Lower lobe of right lung (tissue), 2 donors: Measurements from ENCODE around the gene PARP16. TPM values are rescaled to one million over a fixed set of nuclear protein-coding genes. Genes with fewer than 3 reads are reported as not detected.
A peak's percentile ranks its signal among the peaks of the same experiment; 100 is the strongest.

Experiments used
- ATAC-seq, 2 donors: fragments of 200-7000 bp; cut with Tn5 transposase; one replicate each; pipeline ENCODE4 v1.9.1; 2020 to 2022; ENCODE audit warnings: mild to moderate bottlenecking in 2 of 2, moderate library complexity in 2 of 2
- DNase-seq: peaks from one replicate; pipeline ENCODE4 v3.0.0-alpha.2; 2020
- H3K27ac ChIP-seq: fragments of 200-600 bp; one replicate; pipeline ENCODE4 v1.8.0; 2022
- H3K27me3 ChIP-seq: fragments of 200-600 bp; one replicate; pipeline ENCODE4 v1.8.0; 2022; ENCODE audit warnings: low read depth
- H3K36me3 ChIP-seq: fragments of 200-600 bp; one replicate; pipeline ENCODE4 v1.8.0; 2022; ENCODE audit warnings: mild to moderate bottlenecking
- H3K4me1 ChIP-seq: fragments of 200-600 bp; one replicate; pipeline ENCODE4 v1.8.0; 2022
- H3K4me3 ChIP-seq: fragments of 200-600 bp; one replicate; pipeline ENCODE4 v1.8.0; 2022; ENCODE audit warnings: mild to moderate bottlenecking
- H3K9me3 ChIP-seq: fragments of 200-600 bp; one replicate; pipeline ENCODE4 v1.8.0; 2022
- intact Hi-C: fragments of 100-400 bp; cut with DNase I; formaldehyde crosslinking; loops from one replicate; pipeline ENCODE4 v1.11.0; 2022
- total RNA-seq: library from RNA; stranded (reverse); fragmentation: NEBNext Ultra II Directional; extraction: Animal tissue kit (Norgen Biotek cat#: 25700); gene quantifications from one replicate; pipeline ENCODE4 v1.2.1, GENCODE V29; 2021
- TF ChIP-seq, protein P1 (sequence below): fragments of 200-600 bp; IDR thresholded peaks from one replicate; pipeline ENCODE4 v1.8.0; 2022; ENCODE audit warnings: antibody characterized with exemption, mild to moderate bottlenecking
- donor health status: DM: no; HTN: yes; CAD: no; lungs with severe emphysema.

PARP16 gene
- total RNA-seq, 1 donor from 2014 or later = 8.8 TPM

DNA sequence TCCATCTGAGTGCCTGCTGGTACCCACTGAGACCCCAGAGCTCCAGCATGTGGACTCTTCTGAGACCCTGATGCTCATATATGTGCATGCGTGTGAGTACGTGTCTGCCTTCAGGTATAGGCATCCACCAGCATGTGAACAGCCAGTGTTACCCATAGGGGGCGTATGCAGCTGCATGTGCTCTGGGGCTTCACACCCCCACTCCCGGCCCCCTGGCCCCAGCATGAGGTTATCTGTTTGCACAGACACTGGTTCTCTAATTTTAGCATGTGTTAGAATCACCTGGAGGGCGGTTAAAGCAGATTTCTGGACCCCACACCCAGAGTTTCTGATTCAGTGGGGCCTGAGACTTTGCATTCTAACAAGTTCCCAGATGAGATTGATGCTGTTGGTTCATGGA is 74.6 kb downstream of the PARP16 start:
- H3K9me3 ChIP-seq = no peaks in the 10 kb centered on the region
- DNase-seq = no peak
- H3K27me3 ChIP-seq = no peaks in the 10 kb centered on the region
- H3K36me3 ChIP-seq = no peaks in the 10 kb centered on the region
- H3K4me1 ChIP-seq = peaks cover 3% of the 10 kb centered on the region
- H3K4me3 ChIP-seq = no peak overlapping the region
- H3K27ac ChIP-seq = no peak overlapping the region
- ATAC-seq = peak; percentile 33 to 48
- TF ChIP-seq, protein P1, sequence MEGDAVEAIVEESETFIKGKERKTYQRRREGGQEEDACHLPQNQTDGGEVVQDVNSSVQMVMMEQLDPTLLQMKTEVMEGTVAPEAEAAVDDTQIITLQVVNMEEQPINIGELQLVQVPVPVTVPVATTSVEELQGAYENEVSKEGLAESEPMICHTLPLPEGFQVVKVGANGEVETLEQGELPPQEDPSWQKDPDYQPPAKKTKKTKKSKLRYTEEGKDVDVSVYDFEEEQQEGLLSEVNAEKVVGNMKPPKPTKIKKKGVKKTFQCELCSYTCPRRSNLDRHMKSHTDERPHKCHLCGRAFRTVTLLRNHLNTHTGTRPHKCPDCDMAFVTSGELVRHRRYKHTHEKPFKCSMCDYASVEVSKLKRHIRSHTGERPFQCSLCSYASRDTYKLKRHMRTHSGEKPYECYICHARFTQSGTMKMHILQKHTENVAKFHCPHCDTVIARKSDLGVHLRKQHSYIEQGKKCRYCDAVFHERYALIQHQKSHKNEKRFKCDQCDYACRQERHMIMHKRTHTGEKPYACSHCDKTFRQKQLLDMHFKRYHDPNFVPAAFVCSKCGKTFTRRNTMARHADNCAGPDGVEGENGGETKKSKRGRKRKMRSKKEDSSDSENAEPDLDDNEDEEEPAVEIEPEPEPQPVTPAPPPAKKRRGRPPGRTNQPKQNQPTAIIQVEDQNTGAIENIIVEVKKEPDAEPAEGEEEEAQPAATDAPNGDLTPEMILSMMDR = peak; percentile 38
- intact Hi-C loops = no loop called here

DNA sequence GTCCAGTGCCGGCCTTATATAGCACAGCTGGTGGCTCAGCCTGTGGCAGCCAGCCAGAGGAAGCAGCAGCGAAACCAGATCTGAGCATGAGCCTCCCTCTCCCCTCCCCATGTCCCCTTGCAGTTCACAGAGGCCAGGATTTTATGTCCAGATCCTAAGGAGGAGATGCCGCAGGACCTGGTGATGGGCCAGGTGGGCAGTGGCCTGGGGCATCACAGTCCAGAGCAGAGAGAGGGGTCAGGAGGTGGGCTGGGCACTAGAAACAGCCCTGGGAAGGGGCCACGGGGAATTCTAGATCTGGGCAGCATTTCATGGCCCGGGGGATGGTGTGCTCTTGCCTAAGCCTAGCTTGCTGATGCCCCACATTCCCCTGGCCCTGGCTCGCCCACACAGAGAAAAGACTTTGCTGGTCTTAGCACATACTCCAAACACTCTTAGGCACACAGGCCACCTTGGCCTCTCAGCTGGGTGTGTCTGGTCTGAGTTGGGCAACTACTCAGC is 75.2 kb downstream of the PARP16 start:
- intact Hi-C loops = no loop called here
- peaks cover 3% of the 10 kb centered on the region for H3K4me1 ChIP-seq
- no peaks in the 10 kb centered on the region for H3K9me3 ChIP-seq
- DNase-seq = no peak
- H3K27me3 ChIP-seq = no peaks in the 10 kb centered on the region
- no peak overlapping the region for H3K27ac ChIP-seq
- H3K36me3 ChIP-seq = no peaks in the 10 kb centered on the region
- no peak overlapping the region for H3K4me3 ChIP-seq
- ATAC-seq = peak; percentile 29 to 64
- TF ChIP-seq, protein P1 = no peak

DNA sequence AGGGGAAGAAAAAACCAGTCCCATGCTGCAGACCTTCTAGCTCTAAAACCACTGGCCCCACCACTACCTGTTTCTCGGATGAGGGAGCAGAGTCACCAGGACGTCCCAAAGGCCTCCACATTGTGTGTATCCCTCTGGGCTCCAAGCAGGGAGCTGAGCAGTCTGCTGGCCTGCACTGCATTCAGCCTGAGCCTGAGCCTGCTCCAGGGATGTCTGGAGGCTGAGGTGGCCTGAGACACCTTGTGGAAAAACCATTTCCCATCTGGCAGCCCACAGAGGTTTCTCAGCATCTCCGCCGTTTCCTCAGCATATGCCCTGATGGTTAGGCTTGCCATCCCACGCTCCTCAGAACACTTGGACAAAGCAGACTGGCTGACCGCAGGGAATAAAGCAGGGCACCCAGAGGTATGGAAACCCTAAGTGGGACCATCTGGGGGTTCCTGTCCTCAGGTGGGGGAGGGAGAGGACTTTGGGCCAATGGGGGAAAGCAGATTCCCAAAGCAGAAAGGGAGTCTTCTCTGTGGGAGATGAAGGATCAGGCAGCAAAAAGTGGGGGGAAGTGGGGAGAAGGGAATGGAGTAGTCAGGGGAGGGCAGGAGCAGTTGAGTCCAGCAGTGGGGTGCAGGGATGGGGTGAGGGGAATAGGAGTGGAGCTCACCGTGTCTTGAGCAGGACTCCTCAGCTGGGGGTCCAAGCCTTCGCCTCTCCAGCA is 75.8 kb downstream of the PARP16 start, which contains the start of gene CILP:
Gene CILP (minus strand): TSS at position 704 of the 712 bp plus-strand sequence. CDS start 1,718 bp downstream, outside the sequence.
- H3K27me3 ChIP-seq = no peaks in the 10 kb centered on the region
- TF ChIP-seq, protein P1 = no peak
- peak within 1 kb of the TSS; percentile 11 for H3K27ac ChIP-seq
- H3K4me1 ChIP-seq = peaks cover 3% of the 10 kb centered on the region
- H3K9me3 ChIP-seq = no peaks in the 10 kb centered on the region
- intact Hi-C loops = no loop called here
- ATAC-seq (peak in 1 of 2 donors; percentile 20), DNase-seq (no peak)
- H3K36me3 ChIP-seq = no peaks in the 10 kb centered on the region
- H3K4me3 ChIP-seq = no peak within 1 kb of the TSS

DNA sequence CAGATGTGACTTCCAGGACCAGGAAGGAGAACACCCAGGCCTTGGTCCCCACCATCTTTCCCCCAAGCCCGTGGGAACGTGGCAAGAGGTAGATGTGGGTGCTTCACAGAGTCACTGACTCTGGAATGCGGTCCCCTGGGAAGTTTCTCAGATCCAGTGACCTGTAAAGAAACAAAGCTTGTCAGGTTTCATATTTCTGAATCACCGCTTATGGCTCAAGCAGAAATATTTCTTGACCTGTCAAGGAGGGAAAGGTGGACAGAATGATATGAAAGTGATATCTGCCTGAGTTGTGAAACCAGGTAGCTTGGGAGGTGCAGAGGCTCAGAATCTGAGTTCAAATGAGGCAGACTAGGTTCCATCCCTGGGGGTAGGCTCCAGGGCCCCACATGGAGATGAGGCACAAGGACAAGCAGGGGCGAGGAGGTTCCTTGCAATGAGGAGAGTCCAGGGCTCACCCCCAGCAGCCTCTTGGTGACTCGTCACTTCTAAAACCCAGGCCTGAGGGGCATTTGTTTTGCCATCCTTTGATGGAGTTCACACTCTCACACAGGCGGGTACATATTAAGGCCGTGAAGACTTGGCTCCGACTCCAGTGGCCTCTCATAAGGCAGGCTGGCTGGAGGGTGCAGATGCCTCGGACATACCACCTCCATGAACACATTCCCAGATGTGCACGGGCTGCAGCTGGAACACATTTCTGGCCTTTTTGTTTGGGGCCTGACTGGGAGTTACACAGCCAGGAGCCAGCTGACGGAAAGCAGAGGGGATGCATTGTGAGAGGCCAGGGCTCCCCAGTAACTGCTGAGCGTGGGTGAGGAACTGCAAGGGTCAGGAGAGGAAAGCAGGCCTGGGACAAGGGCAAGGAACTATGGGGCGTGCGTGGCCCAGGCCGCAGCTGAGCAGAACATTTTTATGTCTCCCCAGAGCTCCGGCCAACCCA is 76.7 kb downstream of the PARP16 start:
- TF ChIP-seq, protein P1 = no peak
- no peaks in the 10 kb centered on the region for H3K36me3 ChIP-seq
- ATAC-seq (no peak), DNase-seq (no peak)
- H3K27me3 ChIP-seq = no peaks in the 10 kb centered on the region
- intact Hi-C loops = no loop called here
- no peaks in the 10 kb centered on the region for H3K9me3 ChIP-seq
- H3K4me1 ChIP-seq = peaks cover 3% of the 10 kb centered on the region
- H3K27ac ChIP-seq = no peak overlapping the region
- no peak overlapping the region for H3K4me3 ChIP-seq

DNA sequence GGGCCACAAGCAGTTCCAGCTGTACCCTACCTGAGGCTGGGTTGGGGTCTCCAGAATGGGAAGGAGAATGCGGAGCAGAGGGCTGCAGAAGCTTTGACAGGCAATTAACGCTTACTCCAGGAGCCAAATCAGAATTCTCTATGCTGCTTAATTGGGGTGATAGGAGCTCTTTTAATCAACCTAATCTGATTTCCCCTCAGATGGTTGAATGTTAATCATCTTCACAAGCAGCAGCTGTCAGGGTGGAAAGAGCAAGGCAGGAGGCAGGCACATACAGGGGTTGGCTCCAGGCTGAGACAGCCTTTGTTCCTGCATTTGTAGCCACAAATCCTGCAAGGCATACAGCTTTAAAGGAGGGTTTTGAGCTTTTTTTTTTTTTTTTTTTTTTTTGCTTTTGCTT is 78.0 kb downstream of the PARP16 start:
- Histone ChIP-seq H3K4me3 (no peak overlapping the region), H3K27me3 (no peaks in the 10 kb centered on the region), H3K9me3 (no peaks in the 10 kb centered on the region), H3K36me3 (no peaks in the 10 kb centered on the region), H3K27ac (no peak overlapping the region), H3K4me1 (peaks cover 3% of the 10 kb centered on the region)
- ATAC-seq = no peak
- DNase-seq = no peak
- intact Hi-C loops = no loop called here
- TF ChIP-seq, protein P1 = no peak

Other genes starting within 250 kb of the PARP16 start
- gene SLC51B, start 241.5 kb downstream of the PARP16 start, total RNA-seq = 3.2 TPM
- gene RASL12, start 218.9 kb downstream of the PARP16 start, total RNA-seq = 21.5 TPM
- not detected for gene KBTBD13, start 210.1 kb downstream of the PARP16 start, total RNA-seq
- gene UBAP1L, start 171.7 kb downstream of the PARP16 start, total RNA-seq = 4.1 TPM
- gene PDCD7, start 153.1 kb downstream of the PARP16 start, total RNA-seq = 19.8 TPM
- 43.4 TPM for gene CLPX, start 101.5 kb downstream of the PARP16 start, total RNA-seq
- gene CILP, start 75.4 kb downstream of the PARP16 start, total RNA-seq = 10.2 TPM
- gene RNU5A-1, start 9.2 kb upstream of the PARP16 start, total RNA-seq = not detected
- 47.6 TPM for gene RNU5B-1, start 17.8 kb upstream of the PARP16 start, total RNA-seq
- gene IGDCC3, start 91.1 kb upstream of the PARP16 start, total RNA-seq = not detected
- gene IGDCC4, start 136.1 kb upstream of the PARP16 start, total RNA-seq = 3.6 TPM
- 32.8 TPM for gene DPP8, start 230.8 kb upstream of the PARP16 start, total RNA-seq
- 47.9 TPM for gene HACD3, start 243.6 kb upstream of the PARP16 start, total RNA-seq